ENCODE results near the gene TRIM72. TPM values are rescaled to one million over a fixed set of nuclear protein-coding genes. Genes with fewer than 3 reads are reported as not detected.

The TRIM72 gene
- total and polyA plus RNA-seq, 9 of the 15 experiments (the other 6 are each of a cell fraction or from before 2014, with no cell fraction given) = under 0.01 TPM; not detected in 8

DNA sequence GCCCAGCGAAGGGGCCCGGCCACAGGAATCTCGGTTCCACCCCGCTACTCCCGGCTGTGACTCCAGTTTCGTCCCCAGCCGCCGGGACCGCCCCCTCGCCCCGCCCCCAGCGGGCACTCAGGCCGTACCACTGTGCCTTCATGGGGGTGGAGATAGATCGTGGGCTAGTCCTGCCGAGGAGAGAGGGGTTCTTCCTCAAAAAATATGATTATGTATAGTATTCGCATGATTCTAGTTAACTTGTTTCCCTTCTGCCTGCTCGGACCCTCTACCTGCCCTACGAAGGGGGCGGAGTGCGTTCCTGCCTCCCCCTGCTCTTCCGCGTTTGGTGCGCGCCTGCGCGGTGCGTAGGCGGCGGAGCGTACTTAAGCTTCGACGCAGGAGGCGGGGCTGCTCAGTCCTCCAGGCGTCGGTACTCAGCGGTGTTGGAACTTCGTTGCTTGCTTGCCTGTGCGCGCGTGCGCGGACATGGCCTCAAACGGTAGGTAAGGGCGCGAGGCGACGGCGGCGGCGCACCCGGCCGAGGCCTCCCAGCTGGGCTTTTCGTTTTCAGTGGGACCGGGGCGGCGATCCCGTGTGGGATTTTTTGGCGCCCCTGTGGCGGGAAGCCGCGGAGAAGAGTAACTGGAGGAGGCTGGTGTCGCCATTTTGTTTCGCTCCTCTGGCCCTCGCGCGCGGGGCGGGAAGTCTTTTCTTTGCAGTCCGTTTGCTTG lies 34.0 kb upstream of the TRIM72 start, which contains the start of gene FUS (continued):
- TF ChIP-seq MXD1 (CRISPR knock-in tag; IDR thresholded peaks at IDR 0.05; ENCODE audit: borderline replicate concordance, poor library complexity, severe bottlenecking) = no peak
- TF ChIP-seq PHTF2 (CRISPR knock-in tag; IDR thresholded peaks at IDR 0.05) = peak; percentile 9; the same call in 1 of the 2 replicates
- TF ChIP-seq ZNF707 (CRISPR knock-in tag; conservative IDR thresholded peaks at IDR 0.05) = no peak
- TF ChIP-seq PKNOX1 (IDR thresholded peaks at IDR 0.05) = no peak
- peak; percentile 71; the same call in 1 of the 2 replicates for TF ChIP-seq CBFB (CRISPR knock-in tag; IDR thresholded peaks at IDR 0.05)
- TF ChIP-seq GATAD2B (IDR thresholded peaks at IDR 0.05; ENCODE audit: borderline replicate concordance) = no peak; the same call in 1 of the 2 replicates
- TF ChIP-seq, protein P1, sequence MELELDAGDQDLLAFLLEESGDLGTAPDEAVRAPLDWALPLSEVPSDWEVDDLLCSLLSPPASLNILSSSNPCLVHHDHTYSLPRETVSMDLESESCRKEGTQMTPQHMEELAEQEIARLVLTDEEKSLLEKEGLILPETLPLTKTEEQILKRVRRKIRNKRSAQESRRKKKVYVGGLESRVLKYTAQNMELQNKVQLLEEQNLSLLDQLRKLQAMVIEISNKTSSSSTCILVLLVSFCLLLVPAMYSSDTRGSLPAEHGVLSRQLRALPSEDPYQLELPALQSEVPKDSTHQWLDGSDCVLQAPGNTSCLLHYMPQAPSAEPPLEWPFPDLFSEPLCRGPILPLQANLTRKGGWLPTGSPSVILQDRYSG (tag; conservative IDR thresholded peaks at IDR 0.05; ENCODE audit: low read depth) = peak; percentile 59; the same call in 1 of the 2 replicates
- peak; percentile 15 for TF ChIP-seq PCBP2 (IDR thresholded peaks at IDR 0.05; ENCODE audit: low read depth, low read length, poor library complexity, severe bottlenecking)
- TF ChIP-seq, protein P2, sequence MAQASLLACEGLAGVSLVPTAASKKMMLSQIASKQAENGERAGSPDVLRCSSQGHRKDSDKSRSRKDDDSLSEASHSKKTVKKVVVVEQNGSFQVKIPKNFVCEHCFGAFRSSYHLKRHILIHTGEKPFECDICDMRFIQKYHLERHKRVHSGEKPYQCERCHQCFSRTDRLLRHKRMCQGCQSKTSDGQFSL (CRISPR knock-in tag; IDR thresholded peaks at IDR 0.05) = peak; percentile 39; the same call in 1 of the 2 replicates
- TF ChIP-seq, protein P2 (tag; IDR thresholded peaks at IDR 0.05) = no peak
- TF ChIP-seq, protein P3, sequence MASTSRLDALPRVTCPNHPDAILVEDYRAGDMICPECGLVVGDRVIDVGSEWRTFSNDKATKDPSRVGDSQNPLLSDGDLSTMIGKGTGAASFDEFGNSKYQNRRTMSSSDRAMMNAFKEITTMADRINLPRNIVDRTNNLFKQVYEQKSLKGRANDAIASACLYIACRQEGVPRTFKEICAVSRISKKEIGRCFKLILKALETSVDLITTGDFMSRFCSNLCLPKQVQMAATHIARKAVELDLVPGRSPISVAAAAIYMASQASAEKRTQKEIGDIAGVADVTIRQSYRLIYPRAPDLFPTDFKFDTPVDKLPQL (IDR thresholded peaks at IDR 0.05; ENCODE audit: extremely low read depth, insufficient read length) = peak; percentile 85
- TF ChIP-seq SMARCA5 (IDR thresholded peaks at IDR 0.05) = no peak
- TF ChIP-seq ZNF778 (CRISPR knock-in tag; IDR thresholded peaks at IDR 0.05) = no peak
- no peak for TF ChIP-seq C11orf30 (IDR thresholded peaks at IDR 0.05; ENCODE audit: low read depth)
- TF ChIP-seq ZSCAN29 (IDR thresholded peaks at IDR 0.05) = no peak
- TF ChIP-seq, protein P4, sequence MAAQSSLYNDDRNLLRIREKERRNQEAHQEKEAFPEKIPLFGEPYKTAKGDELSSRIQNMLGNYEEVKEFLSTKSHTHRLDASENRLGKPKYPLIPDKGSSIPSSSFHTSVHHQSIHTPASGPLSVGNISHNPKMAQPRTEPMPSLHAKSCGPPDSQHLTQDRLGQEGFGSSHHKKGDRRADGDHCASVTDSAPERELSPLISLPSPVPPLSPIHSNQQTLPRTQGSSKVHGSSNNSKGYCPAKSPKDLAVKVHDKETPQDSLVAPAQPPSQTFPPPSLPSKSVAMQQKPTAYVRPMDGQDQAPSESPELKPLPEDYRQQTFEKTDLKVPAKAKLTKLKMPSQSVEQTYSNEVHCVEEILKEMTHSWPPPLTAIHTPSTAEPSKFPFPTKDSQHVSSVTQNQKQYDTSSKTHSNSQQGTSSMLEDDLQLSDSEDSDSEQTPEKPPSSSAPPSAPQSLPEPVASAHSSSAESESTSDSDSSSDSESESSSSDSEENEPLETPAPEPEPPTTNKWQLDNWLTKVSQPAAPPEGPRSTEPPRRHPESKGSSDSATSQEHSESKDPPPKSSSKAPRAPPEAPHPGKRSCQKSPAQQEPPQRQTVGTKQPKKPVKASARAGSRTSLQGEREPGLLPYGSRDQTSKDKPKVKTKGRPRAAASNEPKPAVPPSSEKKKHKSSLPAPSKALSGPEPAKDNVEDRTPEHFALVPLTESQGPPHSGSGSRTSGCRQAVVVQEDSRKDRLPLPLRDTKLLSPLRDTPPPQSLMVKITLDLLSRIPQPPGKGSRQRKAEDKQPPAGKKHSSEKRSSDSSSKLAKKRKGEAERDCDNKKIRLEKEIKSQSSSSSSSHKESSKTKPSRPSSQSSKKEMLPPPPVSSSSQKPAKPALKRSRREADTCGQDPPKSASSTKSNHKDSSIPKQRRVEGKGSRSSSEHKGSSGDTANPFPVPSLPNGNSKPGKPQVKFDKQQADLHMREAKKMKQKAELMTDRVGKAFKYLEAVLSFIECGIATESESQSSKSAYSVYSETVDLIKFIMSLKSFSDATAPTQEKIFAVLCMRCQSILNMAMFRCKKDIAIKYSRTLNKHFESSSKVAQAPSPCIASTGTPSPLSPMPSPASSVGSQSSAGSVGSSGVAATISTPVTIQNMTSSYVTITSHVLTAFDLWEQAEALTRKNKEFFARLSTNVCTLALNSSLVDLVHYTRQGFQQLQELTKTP (IDR thresholded peaks at IDR 0.05; ENCODE audit: low read depth in 1 of 2, partially characterized antibody in 2 of 2) = peak in 1 of 2 experiments; percentile 83
- TF ChIP-seq MTF1 (CRISPR knock-in tag; IDR thresholded peaks at IDR 0.05; ENCODE audit: borderline replicate concordance) = no peak
- peak; percentile 62 for TF ChIP-seq FUS (optimal IDR thresholded peaks at IDR 0.05; ENCODE audit: low read depth, low read length)
- peak; percentile 93 for TF ChIP-seq CXXC5 (CRISPR knock-in tag; IDR thresholded peaks at IDR 0.05)

Data from K562 (cell line).